NCI-H2196 treated with DMSO at 0.1 percent for 48 hours (cell line): ENCODE results near the gene HMGN5.

Source experiments
- DNase-seq: peaks from one replicate; lab custom pipeline; 2025; ENCODE audit not compliant: unreplicated experiment; lab: John Stamatoyannopoulos, UW

The HMGN5 gene

GRCh38 chrX:81120258-81120935 lies 81.3 kb downstream of the HMGN5 start:
- no peak for DNase-seq

DNA sequence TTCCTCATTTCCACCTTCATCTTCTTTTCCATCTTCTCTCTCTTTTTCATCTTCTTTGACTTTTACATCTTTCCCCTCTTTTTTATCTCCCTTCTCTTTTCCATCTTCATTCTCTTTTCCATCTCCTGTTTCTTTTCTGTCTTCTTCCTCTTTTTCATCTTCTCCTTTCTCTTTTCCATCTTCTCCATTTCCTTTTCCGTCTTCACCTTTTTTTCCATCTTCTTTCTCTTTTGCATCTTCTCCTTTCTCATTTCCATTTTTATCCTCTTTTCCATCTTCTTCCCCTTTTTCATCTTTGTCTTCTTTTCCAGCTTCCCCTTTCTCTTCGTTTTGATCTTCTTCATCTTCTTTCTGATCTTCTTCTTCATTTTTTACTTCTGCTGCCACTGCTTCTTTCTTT lies 87.0 kb downstream of the HMGN5 start:
- DNase-seq: no peak

GRCh38 chrX:81110286-81110685 lies 91.4 kb downstream of the HMGN5 start:
- no peak for DNase-seq

- DNase-seq: no peak
Observed at GRCh38 chrX:81082649-81083048, 119.1 kb downstream of the HMGN5 start.
